Activated T-helper 1 cell treated with anti-CD3 and anti-CD28 coated beads, Interleukin-12 subunit alpha, Interleukin-12 subunit beta, Interleukin-2, Interleukin-4 antibody, amounts not matched to agents 30 ng/mL and 10 ng/mL and 1 ng/mL, durations not matched to agents 14 hours and 24 hours and 36 hours (primary cell): ENCODE results near the gene FBXL4. TPM values are rescaled to one million over a fixed set of nuclear protein-coding genes. Genes with fewer than 3 reads are reported as not detected.
A peak's percentile ranks its signal among the peaks of the same experiment; 100 is the strongest.

Experiments
- DNase-seq: peaks from one replicate; pipeline ENCODE4 v3.0.0; 2021; ENCODE audit warnings: low spot score
- H3K27ac Mint-ChIP-seq: one replicate; pipeline ENCODE4 v1.8.0; 2021; ENCODE audit warnings: mild to moderate bottlenecking, mixed read lengths
- H3K27me3 Mint-ChIP-seq: one replicate; pipeline ENCODE4 v1.8.0; 2022; ENCODE audit warnings: mild to moderate bottlenecking, moderate library complexity, mixed read lengths; ENCODE audit not compliant: insufficient read depth
- H3K36me3 Mint-ChIP-seq: one replicate; pipeline ENCODE4 v1.8.0; 2021; ENCODE audit warnings: low read depth, mixed read lengths
- H3K4me1 Mint-ChIP-seq: one replicate; pipeline ENCODE4 v1.8.0; 2021; ENCODE audit warnings: low read depth, mixed read lengths
- H3K4me3 Mint-ChIP-seq: one replicate; pipeline ENCODE4 v1.8.0; 2021; ENCODE audit warnings: mild to moderate bottlenecking, moderate library complexity, mixed read lengths
- H3K9me3 Mint-ChIP-seq: one replicate; pipeline ENCODE4 v1.8.0; 2021; ENCODE audit warnings: mixed read lengths
- intact Hi-C: fragments of 100-400 bp; cut with micrococcal nuclease; formaldehyde crosslinking; loops from one replicate; pipeline ENCODE4 v1.15.1; 2024
- total RNA-seq: library from RNA; stranded (reverse); gene quantifications from 2 replicates; pipeline ENCODE4 v1.2.3, GENCODE V29; 2022

FBXL4 gene
- total RNA-seq: 13.1 and 13.3 TPM in 2 replicates

DNA sequence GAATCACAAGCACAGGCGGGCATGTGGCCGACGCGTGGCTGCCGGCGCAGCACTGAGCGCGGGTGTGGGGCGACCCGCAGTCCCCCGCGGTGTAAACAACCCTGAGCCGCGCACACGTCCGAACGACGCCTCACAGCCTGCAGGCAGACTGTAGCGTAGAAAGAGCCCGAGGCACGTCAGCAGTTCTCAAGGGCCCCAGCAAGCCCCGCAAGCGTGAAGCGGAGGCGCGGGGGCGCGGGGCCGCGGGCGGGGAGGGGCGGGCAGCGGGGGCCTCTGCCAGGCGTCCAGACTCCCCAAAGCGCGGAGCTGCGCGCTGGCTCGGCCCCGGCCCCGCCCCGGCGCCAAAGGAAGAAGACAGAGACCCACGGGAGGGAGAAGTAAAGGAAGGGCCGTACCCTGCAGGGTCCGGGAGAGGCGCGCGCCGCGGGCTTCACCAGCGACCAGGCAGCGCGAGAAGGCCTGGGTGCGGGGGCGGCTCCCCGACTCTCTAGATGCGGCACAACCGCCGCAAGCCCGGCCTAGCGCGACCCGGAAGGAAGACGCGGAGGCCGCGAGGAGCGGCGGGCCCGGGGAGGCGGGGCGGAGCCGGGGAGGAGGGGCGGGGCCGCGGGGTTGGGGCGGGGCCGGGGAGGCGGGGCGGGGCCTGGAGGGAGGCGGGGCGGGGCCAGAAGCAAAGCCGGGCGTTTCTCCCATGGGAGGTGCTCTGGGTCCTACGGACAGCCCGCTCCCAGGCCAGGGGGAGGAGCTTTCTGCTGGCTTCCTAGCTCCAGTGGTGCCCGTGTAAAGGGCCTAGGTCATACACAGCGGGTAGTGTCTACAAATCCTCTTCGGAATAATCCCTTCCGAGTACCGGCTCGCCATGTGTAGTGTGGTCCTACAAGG is at the start of gene FBXL4:
FBXL4 (minus strand) TSS at position 536 of the 882 bp plus-strand sequence. CDS start 20,958 bp downstream, outside the sequence.
- Mint-ChIP-seq H3K36me3 (peaks cover 6% of the 10 kb centered on the region), H3K27ac (peak within 1 kb of the TSS; percentile 97), H3K9me3 (peaks cover 13% of the 10 kb centered on the region), H3K4me1 (peaks cover 23% of the 10 kb centered on the region), H3K4me3 (peak within 1 kb of the TSS; percentile 92), H3K27me3 (peaks cover 23% of the 10 kb centered on the region)
- intact Hi-C loops: loop anchor here (1.0 to 5.0 kb wide), 6 partner anchors 67 to 1665 kb away; partner anchors contain the start of genes CCNC, COQ3, MMS22L and PNISR
- peak; percentile 76 for DNase-seq

DNA sequence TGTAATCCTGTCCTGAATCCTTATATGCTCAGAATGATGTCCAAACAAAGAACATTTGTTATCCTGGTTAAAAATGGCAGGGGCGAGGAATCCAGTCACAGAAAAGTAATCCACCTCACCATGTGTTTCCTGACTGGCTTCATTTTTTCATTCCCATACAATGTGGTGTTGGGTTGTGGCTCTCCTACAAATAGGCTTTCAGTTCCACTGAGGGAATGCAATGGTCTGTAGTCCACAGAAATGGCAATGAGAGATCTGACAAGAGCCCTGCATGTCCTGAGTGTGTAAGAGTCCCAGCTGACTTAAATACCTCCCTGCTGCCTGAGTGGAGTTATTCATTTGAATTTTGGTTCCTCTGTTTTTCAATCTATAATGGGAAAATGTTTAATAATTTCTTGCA is 47.4 kb upstream of the FBXL4 start:
- DNase-seq: no peak
- intact Hi-C loops: no loop called here
- no peaks in the 10 kb centered on the region for H3K9me3 Mint-ChIP-seq
- H3K27ac Mint-ChIP-seq: no peak overlapping the region
- H3K4me1 Mint-ChIP-seq: no peaks in the 10 kb centered on the region
- peaks cover 8% of the 10 kb centered on the region for H3K27me3 Mint-ChIP-seq
- H3K36me3 Mint-ChIP-seq: no peaks in the 10 kb centered on the region
- no peak overlapping the region for H3K4me3 Mint-ChIP-seq

GRCh38 chr6:98992535-98992934 is 44.8 kb upstream of the FBXL4 start:
- Mint-ChIP-seq H3K4me3 (no peak overlapping the region), H3K27me3 (peaks cover 8% of the 10 kb centered on the region), H3K9me3 (no peaks in the 10 kb centered on the region), H3K4me1 (no peaks in the 10 kb centered on the region), H3K36me3 (no peaks in the 10 kb centered on the region), H3K27ac (no peak overlapping the region)
- intact Hi-C loops: no loop called here
- DNase-seq: no peak

GRCh38 chr6:98986071-98986615 is 38.4 kb upstream of the FBXL4 start:
- Mint-ChIP-seq H3K27me3 (peaks cover 13% of the 10 kb centered on the region), H3K4me1 (no peaks in the 10 kb centered on the region), H3K4me3 (no peak overlapping the region), H3K9me3 (no peaks in the 10 kb centered on the region), H3K27ac (no peak overlapping the region), H3K36me3 (no peaks in the 10 kb centered on the region)
- intact Hi-C loops: no loop called here
- DNase-seq: no peak

GRCh38 chr6:98985391-98985790 is 37.6 kb upstream of the FBXL4 start:
- H3K27ac Mint-ChIP-seq: no peak overlapping the region
- intact Hi-C loops: no loop called here
- DNase-seq: no peak
- H3K4me3 Mint-ChIP-seq: no peak overlapping the region
- no peaks in the 10 kb centered on the region for H3K36me3 Mint-ChIP-seq
- no peaks in the 10 kb centered on the region for H3K9me3 Mint-ChIP-seq
- peaks cover 13% of the 10 kb centered on the region for H3K27me3 Mint-ChIP-seq
- no peaks in the 10 kb centered on the region for H3K4me1 Mint-ChIP-seq

DNA sequence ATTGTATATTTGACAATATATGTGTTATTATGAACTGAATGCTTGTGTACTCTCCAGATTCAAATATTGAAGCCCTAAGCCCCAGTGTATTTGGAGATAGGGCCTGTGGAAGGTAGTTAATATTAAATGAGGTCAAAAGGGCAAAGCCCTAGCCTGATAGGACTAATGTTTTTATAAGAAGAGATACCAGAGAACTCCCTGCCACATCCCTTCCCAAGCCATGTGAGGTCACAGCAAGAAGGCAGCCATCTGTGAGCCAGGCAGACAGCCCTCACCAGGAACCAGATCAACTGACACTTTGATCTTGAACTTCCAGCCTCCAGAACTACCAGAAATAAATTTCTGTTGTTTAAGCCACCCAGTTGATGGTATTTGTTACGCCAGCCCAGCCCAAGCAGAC is 36.4 kb upstream of the FBXL4 start:
- Mint-ChIP-seq H3K36me3 (no peaks in the 10 kb centered on the region), H3K27ac (no peak overlapping the region), H3K27me3 (peaks cover 13% of the 10 kb centered on the region), H3K4me3 (no peak overlapping the region), H3K4me1 (no peaks in the 10 kb centered on the region), H3K9me3 (no peaks in the 10 kb centered on the region)
- intact Hi-C loops: no loop called here
- DNase-seq: no peak

DNA sequence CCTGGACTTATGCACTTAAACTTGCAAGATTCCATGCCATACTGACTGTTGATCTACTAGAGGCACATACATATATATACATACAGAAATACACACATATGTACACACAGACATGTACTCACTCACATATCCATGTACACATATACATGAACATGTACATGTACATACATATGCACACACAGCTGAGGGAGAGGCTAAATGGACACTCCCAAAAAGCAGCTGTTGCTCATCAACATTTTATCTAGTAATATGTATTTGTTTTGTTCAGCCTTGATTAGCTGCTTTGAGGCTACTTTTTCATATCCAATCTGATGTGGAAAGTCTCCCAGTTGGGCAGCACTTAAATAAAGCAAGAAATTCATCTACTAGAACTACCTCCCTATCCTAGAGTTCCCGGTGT is 33.7 kb upstream of the FBXL4 start:
- Mint-ChIP-seq H3K4me1 (peaks cover 7% of the 10 kb centered on the region), H3K9me3 (no peaks in the 10 kb centered on the region), H3K4me3 (no peak overlapping the region), H3K27me3 (peaks cover 13% of the 10 kb centered on the region), H3K36me3 (no peaks in the 10 kb centered on the region), H3K27ac (no peak overlapping the region)
- intact Hi-C loops: no loop called here
- DNase-seq: no peak

DNA sequence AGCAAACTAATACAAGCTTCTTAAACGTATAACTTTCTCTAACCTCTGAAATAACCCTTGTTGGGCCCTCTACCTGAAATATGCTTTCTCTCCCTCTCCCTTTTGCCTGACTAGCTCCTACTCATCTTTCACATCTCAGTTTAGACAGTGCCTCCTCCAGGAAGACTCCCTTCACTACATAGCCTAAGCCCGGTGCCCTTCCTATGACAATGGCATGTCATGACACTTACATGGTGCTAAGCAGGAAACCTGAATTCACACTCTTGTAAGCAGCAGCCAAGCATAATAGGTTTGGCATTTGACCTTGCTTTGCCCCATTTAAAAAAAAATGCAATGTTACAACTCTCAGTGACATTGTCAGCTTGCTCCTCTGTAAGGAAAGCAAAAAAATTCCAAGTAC is 33.1 kb upstream of the FBXL4 start:
- Mint-ChIP-seq H3K4me3 (no peak overlapping the region), H3K36me3 (no peaks in the 10 kb centered on the region), H3K4me1 (peaks cover 7% of the 10 kb centered on the region), H3K9me3 (no peaks in the 10 kb centered on the region), H3K27me3 (peaks cover 13% of the 10 kb centered on the region), H3K27ac (no peak overlapping the region)
- no peak for DNase-seq
- intact Hi-C loops: no loop called here

DNA sequence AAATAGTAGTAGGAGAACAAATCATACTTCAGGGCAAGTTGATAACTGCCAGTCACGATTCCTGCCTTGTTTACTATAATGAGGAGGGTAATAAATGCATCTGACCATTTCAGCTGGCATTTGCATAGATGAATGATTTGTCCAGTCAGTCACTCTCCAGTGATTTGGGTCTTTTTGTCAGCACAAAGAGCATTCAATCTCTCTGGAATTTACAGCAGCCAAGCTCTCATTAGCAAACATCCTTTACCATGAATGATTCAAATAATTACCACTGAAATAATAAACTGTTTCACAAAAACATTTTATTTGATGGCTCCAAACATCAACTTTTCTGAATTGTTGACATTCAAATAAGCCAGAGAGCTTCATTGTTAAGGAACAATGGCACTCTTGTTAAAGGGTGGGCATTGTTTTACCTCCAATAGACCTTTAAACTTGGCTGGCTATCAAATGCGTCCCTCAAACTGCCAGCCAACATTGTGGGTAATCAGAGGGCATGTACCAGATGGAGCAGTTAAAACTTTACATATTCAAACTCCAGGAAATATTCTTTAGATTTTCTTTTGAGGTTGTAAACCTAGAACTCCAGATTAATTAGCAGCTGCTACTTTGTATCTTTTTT is 30.0 kb upstream of the FBXL4 start:
- Mint-ChIP-seq H3K4me1 (peaks cover 7% of the 10 kb centered on the region), H3K27me3 (peaks cover 4% of the 10 kb centered on the region), H3K36me3 (no peaks in the 10 kb centered on the region), H3K27ac (no peak overlapping the region), H3K4me3 (no peak overlapping the region), H3K9me3 (no peaks in the 10 kb centered on the region)
- intact Hi-C loops: no loop called here
- no peak for DNase-seq

- intact Hi-C loops: no loop called here
- Mint-ChIP-seq H3K9me3 (no peaks in the 10 kb centered on the region), H3K4me3 (no peak overlapping the region)
These were observed 29.1 kb upstream of the FBXL4 start for GRCh38 chr6:98976674-98977385.

DNA sequence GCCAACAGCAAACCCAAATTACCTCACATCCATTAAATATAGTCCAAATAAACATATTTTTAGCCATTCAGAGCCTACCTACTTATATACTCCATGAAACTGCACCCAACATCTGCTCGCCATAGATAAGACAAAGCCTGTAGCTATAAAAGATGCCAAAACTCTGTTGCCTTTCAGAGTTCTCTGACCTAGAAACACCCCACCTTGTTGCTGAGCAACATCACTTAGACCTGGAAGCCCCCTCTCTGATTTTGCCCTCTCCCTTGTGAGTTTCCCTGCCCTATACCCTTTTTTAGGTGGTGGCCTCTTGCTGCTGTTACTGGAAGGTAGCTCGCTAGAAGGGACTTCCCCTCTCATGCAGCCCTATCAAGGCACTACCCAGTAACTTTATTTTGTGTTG is 27.7 kb upstream of the FBXL4 start:
- no peak for DNase-seq
- peaks cover 7% of the 10 kb centered on the region for H3K4me1 Mint-ChIP-seq
- H3K9me3 Mint-ChIP-seq: no peaks in the 10 kb centered on the region
- H3K27me3 Mint-ChIP-seq: no peaks in the 10 kb centered on the region
- no peak overlapping the region for H3K4me3 Mint-ChIP-seq
- no peak overlapping the region for H3K27ac Mint-ChIP-seq
- intact Hi-C loops: no loop called here
- no peaks in the 10 kb centered on the region for H3K36me3 Mint-ChIP-seq

More at GRCh38 chr6:98976674-98977385, 29.1 kb upstream of the FBXL4 start:
- H3K36me3 Mint-ChIP-seq: no peaks in the 10 kb centered on the region
- no peak overlapping the region for H3K27ac Mint-ChIP-seq
- no peak for DNase-seq
- peaks cover 7% of the 10 kb centered on the region for H3K4me1 Mint-ChIP-seq
- H3K27me3 Mint-ChIP-seq: no peaks in the 10 kb centered on the region

GRCh38 chr6:98974309-98974708 is 26.6 kb upstream of the FBXL4 start:
- H3K27me3 Mint-ChIP-seq: no peaks in the 10 kb centered on the region
- no peak overlapping the region for H3K4me3 Mint-ChIP-seq
- no peak for DNase-seq
- intact Hi-C loops: no loop called here
- no peaks in the 10 kb centered on the region for H3K36me3 Mint-ChIP-seq
- no peaks in the 10 kb centered on the region for H3K9me3 Mint-ChIP-seq
- no peak overlapping the region for H3K27ac Mint-ChIP-seq
- peaks cover 7% of the 10 kb centered on the region for H3K4me1 Mint-ChIP-seq

DNA sequence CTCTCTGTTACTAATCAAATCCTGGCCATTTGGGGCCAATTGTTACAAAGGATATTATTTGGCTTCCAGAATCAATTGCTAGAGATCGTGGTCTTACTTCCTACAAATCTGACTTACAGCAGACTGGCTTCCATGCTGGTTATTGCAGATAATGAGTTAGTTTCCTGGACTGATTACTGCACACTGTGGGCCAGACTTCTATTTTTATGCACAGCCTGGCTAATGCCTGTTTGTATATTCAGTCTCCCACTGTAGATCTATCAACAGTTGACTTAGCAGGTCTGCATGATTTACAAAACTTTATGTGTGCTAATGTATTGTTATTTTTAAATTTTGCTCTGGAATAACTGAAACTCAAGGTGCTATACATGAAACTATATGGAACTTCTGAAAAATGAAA is 25.8 kb upstream of the FBXL4 start:
- no peaks in the 10 kb centered on the region for H3K27me3 Mint-ChIP-seq
- H3K9me3 Mint-ChIP-seq: no peaks in the 10 kb centered on the region
- H3K4me1 Mint-ChIP-seq: peaks cover 5% of the 10 kb centered on the region
- no peak for DNase-seq
- H3K27ac Mint-ChIP-seq: no peak overlapping the region
- no peaks in the 10 kb centered on the region for H3K36me3 Mint-ChIP-seq
- H3K4me3 Mint-ChIP-seq: no peak overlapping the region
- intact Hi-C loops: no loop called here
